Omental fat pad (tissue), 4 donors: ENCODE data around the gene RAPGEF5. TPM values are rescaled to one million over a fixed set of nuclear protein-coding genes. Genes with fewer than 3 reads are reported as not detected.

Source experiments
- ATAC-seq: fragments of 150-250 bp; one replicate; pipeline ENCODE4 v1.9.1; 2016; ENCODE audit warnings: mild to moderate bottlenecking, moderate library complexity; ENCODE audit not compliant: low FRiP score
- DNase-seq: peaks from one replicate; pipeline ENCODE4 v3.0.0-alpha.2; 2019; ENCODE audit warnings: low spot score
- CTCF ChIP-seq, 3 donors: fragments of 450-650 bp; IDR thresholded peaks; one replicate each; pipeline ENCODE4 v1.5.1; 2016 to 2017; ENCODE audit warnings: antibody characterized with exemption in 3 of 3, mild to moderate bottlenecking in 3 of 3, moderate library complexity in 2 of 3
- total RNA-seq, 4 donors: library from RNA; depleted of rRNA; stranded (reverse); fragments of >200 nt; gene quantifications; one replicate each; pipeline ENCODE4 v1.1.0, GENCODE V29; 2016

The RAPGEF5 gene
- total RNA-seq, 4 donors from 2014 or later, result 34.7 to 163 (median 73.0) TPM

DNA sequence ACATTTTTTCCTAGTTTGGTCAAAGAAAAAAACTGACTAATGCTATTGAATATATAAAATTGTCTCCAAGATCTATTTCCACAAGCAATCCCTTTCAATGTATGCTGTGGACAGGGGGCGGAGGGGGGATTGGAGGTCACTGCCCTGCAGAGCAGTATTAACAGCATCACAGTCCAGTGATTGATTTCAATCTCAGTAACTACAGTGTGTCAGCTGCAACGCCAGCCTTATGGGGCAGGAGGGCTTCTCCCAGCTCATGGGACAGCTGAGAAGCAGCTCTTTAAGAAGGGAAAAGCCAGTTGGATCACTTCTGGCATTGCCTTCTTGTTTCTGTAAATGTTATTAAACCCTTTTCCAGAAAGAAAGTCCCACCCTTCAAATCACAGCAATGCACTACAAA lies 65.0 kb downstream of the RAPGEF5 start:
- DNase-seq (no peak), ATAC-seq (no peak)
- TF ChIP-seq CTCF (IDR thresholded peaks at IDR 0.05), result no peak

DNA sequence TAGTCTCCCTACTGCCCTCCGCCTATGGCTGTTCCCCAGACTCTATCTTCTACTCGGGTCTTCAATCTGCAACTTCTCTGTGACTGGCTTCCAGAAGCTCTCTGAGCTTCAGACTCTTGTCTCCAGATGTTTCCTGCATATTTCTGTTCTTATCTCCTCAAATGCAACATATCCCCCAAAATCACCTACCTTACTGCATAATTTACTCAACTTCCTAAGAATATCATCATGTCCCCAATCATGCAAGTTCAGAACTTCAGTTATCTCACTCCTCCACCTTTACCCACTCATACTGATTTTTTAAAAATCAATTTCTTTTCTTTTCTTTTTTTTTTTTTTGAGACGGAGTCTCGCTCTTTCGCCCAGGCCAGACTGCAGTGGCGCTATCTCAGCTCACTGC lies 68.8 kb downstream of the RAPGEF5 start:
- no peak for TF ChIP-seq CTCF (IDR thresholded peaks at IDR 0.05)
- DNase-seq, result no peak
- no peak for ATAC-seq

GRCh38 chr7:22287412-22287811 lies 69.5 kb downstream of the RAPGEF5 start:
- DNase-seq (no peak), ATAC-seq (no peak)
- TF ChIP-seq CTCF (IDR thresholded peaks at IDR 0.05), result no peak

DNA sequence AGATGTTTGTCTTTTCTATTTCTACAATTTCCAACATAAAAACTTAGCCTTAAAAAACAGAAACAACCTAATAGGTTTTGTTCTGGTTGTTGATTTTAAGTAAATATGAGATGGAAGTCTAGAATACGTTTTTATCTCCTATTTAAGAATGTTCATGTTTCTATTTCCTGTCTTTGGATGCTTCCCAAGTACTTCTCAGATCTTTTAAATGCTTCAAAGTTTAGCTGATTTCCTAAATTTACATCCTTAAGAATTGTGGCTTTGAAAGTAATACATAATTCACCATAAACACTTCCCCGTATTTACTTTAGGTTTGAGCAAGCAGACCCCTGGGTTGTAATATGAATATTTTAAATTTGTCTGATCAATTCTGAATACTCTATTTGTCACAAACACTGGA lies 70.5 kb downstream of the RAPGEF5 start:
- no peak for ATAC-seq
- DNase-seq, result no peak
- no peak for TF ChIP-seq CTCF (IDR thresholded peaks at IDR 0.05)

- DNase-seq (no peak), ATAC-seq (no peak)
- TF ChIP-seq CTCF (IDR thresholded peaks at IDR 0.05), result no peak
Observed at GRCh38 chr7:22281481-22281880, 75.5 kb downstream of the RAPGEF5 start.

DNA sequence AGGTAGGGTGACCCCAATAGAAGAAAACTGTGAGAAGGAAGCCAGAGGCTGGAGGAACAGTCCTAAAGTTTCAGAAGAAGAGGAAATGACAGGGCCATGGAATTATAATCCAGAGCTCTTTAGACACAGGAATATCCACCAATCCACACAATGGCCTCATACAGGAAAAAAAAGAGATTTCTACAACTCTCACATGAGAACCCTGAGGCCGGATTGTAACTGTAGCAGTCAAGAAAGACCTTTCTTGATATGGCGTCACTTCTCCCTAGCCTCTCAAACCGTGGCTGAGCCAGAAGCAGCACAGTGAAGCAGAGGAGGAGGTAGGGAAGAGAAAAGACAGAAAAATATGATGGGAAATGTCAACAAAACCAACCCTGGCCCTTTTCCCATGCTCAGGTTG lies 76.9 kb downstream of the RAPGEF5 start:
- TF ChIP-seq CTCF (IDR thresholded peaks at IDR 0.05), result no peak
- no peak for DNase-seq
- no peak for ATAC-seq

GRCh38 chr7:22278660-22279059 lies 78.3 kb downstream of the RAPGEF5 start:
- ATAC-seq (no peak), DNase-seq (no peak)
- no peak for TF ChIP-seq CTCF (IDR thresholded peaks at IDR 0.05)
